HG02759 (cell line): ENCODE measurements around the gene SKIC2.

Experiments used
- ATAC-seq: cut with Tn5 transposase; IDR thresholded peaks from one replicate; pipeline ENCODE4 v1.9.1; 2021; ENCODE audit warnings: mild to moderate bottlenecking, moderate library complexity; ENCODE audit not compliant: unreplicated experiment

Gene SKIC2

GRCh38 chr6:31945507-31946369, 13.2 kb upstream of the SKIC2 start, which contains the start of gene CFB:
CFB (plus strand) TSS chr6:31946095; CDS start chr6:31946222, 127 bp downstream.
- ATAC-seq, result no peak

- ATAC-seq, result no peak
Measured at GRCh38 chr6:31946370-31946885, 12.5 kb upstream of the SKIC2 start.

- no peak for ATAC-seq
Measured at GRCh38 chr6:31947070-31947675, 11.8 kb upstream of the SKIC2 start.

GRCh38 chr6:31947864-31948263, 11.1 kb upstream of the SKIC2 start:
- ATAC-seq, result no peak

- ATAC-seq, result no peak
Measured at GRCh38 chr6:31948306-31948705, 10.7 kb upstream of the SKIC2 start.

DNA sequence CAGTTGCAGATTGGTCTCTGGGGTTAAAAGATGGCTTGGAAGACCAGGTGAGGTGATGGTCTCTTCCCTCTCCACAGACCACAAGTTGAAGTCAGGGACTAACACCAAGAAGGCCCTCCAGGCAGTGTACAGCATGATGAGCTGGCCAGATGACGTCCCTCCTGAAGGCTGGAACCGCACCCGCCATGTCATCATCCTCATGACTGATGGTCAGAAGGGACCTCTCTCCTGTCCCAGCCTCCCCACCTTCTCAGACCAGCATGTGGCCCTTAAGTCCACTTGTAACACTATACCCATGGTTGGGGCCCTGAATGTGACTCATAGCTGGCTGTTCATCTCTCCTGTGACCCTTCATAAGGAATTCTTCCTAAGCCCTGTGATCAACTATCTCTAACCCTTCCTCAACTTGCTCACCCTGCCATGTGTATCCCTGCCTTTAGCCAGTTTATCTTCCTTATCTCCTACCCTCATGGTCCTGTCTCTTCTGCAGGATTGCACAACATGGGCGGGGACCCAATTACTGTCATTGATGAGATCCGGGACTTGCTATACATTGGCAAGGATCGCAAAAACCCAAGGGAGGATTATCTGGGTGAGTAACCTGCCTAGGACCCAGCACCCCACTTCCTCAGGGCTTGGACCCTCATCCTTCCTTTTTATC, 10.1 kb upstream of the SKIC2 start:
- ATAC-seq, result no peak

GRCh38 chr6:31949926-31950548, 8.9 kb upstream of the SKIC2 start:
- no peak for ATAC-seq

- ATAC-seq, result no peak
Measured at GRCh38 chr6:31952140-31952805, 6.7 kb upstream of the SKIC2 start.

DNA sequence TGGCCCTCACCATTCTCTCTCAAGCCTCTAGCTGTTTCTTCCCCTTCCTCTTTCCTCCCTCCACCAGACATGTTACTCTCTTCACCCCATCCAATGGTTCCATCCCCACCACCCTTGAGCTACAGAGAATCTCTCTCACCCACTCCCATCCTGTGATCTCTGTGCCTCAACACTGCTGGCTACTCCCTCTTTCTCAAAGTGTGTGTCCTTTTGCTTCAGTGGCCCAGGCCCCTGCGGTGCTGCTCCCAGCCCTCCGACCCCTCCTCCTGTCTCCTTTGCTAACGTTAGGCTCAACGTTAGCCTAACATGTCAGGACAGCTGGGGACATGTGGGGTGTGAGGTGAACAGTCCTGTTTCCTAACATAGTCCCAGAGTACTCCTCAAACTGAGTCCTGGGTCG, 6.1 kb upstream of the SKIC2 start:
- ATAC-seq, result no peak

DNA sequence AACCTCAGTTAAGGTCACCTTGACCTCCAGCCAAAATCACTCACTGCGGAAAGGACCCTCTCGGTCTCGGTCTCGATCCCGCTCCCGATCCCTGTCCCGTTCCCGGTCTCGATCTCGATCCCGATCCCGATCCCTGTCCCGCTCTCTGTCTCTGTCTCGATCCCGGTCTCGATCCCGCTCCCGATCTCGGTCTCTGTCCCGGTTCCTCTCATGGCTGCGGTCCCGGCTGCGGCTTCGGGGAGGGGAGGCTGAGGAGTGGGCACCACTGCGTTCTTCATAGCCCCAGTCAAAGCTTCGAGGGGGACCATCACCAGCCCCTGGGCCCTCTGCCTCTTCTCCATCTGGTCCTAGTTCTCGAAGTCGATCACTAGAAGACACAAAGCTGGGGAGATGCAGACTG, 4.5 kb upstream of the SKIC2 start:
- ATAC-seq, result no peak

DNA sequence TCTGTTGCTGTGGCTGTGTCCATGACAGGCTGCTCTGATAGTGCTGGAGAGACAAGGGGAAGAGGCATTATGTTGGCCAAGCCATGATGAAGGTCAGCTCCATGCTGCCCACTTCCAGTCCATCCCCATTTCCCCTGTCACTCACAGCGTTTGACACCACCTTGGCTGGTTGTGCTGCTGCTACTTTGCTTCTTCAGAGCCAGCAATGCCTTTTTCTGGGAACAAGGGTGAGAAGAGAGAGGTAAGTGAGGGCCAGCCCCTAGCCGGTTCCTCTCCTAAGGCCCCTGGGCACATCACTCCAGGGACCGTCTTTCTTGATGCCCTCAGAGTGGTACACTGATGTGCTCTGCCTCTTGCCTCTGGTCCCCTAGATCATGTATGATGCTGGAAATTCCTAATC, 2.2 kb upstream of the SKIC2 start:
- ATAC-seq, result no peak

GRCh38 chr6:31958412-31958740, 599 bp upstream of the SKIC2 start:
- peak; percentile 3 for ATAC-seq

GRCh38 chr6:31961616-31962015, 2.6 kb downstream of the SKIC2 start:
- no peak for ATAC-seq

DNA sequence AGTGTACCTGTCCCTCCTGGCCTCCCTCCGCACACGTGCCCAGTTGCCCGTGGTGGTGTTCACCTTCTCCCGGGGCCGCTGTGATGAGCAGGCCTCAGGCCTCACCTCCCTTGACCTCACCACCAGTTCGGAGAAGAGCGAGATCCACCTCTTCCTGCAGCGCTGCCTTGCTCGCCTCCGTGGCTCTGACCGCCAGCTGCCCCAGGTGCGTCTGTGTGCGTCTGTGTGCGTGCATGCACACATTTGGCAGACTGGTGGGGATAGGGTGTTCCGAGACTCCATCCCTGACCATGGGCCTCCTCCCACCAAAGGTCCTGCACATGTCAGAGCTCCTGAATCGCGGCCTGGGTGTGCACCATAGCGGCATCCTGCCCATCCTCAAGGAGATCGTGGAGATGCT, 4.9 kb downstream of the SKIC2 start:
- ATAC-seq, result no peak

GRCh38 chr6:31965700-31966099, 6.7 kb downstream of the SKIC2 start:
- no peak for ATAC-seq

DNA sequence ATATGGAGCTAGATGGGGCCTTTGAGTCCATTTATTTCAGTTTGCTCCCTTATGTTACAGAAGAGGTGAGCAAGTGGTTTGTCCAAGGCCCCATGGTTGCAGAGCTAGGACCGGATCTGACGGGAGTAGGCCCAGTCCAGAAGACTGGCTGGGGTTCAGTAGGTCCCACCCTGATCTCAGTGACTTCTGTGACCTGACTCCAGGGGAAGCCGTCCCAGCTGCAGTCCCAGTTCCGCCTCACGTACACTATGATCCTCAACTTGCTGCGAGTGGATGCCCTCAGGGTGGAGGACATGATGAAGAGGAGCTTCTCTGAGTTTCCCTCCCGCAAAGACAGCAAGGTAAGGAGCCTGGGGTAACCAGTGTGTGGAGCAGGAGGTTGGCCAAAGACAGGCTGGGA, 7.5 kb downstream of the SKIC2 start:
- ATAC-seq, result no peak

DNA sequence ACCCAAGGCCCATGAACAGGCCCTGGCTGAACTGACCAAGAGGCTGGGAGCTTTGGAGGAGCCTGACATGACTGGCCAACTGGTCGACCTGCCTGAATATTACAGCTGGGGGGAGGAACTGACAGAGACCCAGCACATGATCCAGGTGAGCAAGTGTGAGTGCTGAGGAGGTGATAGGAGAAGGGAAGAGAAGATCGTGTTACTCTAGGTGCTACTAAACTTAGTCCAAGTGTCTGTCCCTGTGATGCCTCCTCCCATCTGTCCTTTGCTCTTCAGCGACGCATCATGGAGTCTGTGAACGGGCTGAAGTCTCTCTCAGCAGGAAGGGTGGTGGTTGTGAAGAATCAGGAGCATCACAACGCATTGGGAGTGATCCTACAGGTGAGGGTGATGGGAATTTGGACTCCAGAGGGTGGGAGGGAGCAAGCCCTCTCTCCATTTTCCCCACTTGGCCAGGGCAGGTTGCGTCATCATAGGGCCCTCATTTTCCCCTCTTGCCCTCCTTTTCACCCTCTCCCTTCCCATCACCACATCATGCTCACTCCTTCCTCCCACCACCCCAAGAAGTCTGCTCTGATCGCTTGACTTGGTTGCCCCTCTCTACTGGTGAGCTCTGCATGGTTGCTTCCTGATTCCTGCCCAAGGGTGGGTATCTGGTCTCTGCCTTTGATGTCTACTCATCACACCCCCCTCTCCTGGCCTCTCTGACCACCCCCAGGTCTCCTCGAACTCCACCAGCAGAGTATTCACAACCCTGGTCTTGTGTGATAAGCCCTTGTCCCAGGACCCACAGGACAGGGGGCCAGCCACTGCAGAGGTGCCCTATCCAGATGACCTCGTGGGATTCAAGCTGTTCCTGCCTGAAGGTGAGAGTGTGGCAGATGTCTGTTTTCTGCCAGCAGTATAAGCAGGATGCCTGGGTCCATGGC, 8.3 kb downstream of the SKIC2 start:
- no peak for ATAC-seq

DNA sequence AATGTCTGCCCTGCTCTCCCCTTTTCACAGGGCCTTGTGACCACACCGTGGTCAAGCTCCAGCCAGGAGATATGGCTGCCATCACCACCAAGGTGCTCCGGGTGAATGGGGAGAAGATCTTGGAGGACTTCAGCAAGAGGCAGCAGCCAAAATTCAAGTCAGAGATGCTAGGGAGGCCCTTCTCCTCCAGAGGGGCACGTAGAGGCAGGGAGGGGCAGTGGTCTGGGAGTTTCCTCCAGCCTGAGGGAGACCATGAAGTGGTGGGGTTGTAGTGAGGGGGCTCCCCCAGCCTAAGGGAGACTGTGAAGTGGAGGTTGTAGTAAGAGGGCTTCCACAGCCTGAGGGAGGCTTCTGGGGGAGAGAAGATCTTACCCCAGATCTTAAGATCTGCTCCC, 8.9 kb downstream of the SKIC2 start:
- no peak for ATAC-seq

- ATAC-seq, result no peak
Measured at GRCh38 chr6:31968326-31968725, 9.4 kb downstream of the SKIC2 start.
